Measurements from ENCODE around the gene OR10C1. TPM values are rescaled to one million over a fixed set of nuclear protein-coding genes. Genes with fewer than 3 reads are reported as not detected.
"Not testable (repeated sequence)": the region's sequence is repeated elsewhere in the genome, so short reads cannot be mapped to it uniquely, and the experiment has no call there.

Gene OR10C1
- total and polyA plus RNA-seq, 4 donors = not detected

DNA sequence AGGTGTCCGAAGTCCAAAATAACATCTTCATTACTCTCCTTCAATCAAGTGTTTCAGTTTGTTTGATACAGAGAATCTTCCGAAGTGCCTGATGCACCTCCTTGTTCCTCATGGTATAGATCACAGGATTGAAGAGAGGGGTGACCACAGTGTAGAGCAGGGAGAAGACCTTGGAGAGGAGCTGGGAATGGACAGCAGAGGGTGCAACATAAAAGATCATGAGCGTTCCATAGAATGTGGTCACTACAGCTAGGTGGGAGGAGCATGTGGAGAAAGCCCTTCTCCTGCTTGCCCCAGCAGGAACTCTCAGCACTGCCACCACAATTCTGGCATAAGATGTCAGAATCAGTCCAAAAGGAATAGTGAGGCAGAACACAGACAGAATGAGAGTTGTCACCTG, 12.5 kb upstream of the OR10C1 start:
- H3K4me1 ChIP-seq (ENCODE audit: control insufficient read depth in 1 of 2, insufficient read depth in 2 of 2, low read length in 2 of 2) = no peaks in the 10 kb centered on the region
- H3K36me3 ChIP-seq (ENCODE audit: control insufficient read depth in 1 of 2, insufficient read depth in 2 of 2, low read length in 1 of 2) = no peaks in the 10 kb centered on the region
- H3K27ac ChIP-seq (ENCODE audit: low read depth in 1 of 2, low read length in 2 of 2) = no peak overlapping the region
- no peaks in the 10 kb centered on the region for H3K9me3 ChIP-seq (ENCODE audit: control insufficient read depth, low read length)
- H3K27me3 ChIP-seq (ENCODE audit: control insufficient read depth in 1 of 2, insufficient read depth in 2 of 2, low read length in 1 of 2) = no peaks in the 10 kb centered on the region
- ATAC-seq (ENCODE audit: low FRiP score) (no peak), DNase-seq (no peak)
- WGBS, 2 donors = 85 to 89% methylated on average over 3 of the region's 3 CpGs
- intact Hi-C loops (cut with DNase I) = no loop called here
- no peak overlapping the region for H3K4me3 ChIP-seq (ENCODE audit: low read length in 2 of 2)

DNA sequence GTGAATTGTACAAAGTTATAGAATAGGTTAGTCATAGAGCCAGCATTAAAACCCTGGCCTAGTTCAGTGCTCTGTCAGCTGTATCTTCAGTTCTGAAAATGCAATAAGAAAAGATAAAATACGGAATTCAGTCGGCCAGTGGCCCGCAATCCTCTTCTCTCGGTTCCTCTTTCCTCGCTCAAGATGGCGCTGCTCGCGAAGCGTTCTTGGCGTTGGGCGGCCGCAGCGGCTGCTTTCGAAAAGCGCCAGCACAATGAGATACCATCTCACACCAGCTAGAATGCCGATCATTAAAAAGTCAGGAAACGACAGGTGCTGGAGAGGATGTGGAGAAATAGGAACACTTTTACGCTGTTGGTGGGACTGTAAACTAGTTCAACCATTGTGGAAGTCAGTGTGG, 2.4 kb upstream of the OR10C1 start:
- H3K4me3 ChIP-seq (ENCODE audit: low read length in 2 of 2); H3K27me3 ChIP-seq (ENCODE audit: control insufficient read depth in 1 of 2, insufficient read depth in 2 of 2, low read length in 1 of 2); intact Hi-C loops (cut with DNase I); H3K9me3 ChIP-seq (ENCODE audit: control insufficient read depth, low read length); DNase-seq; H3K36me3 ChIP-seq (ENCODE audit: control insufficient read depth in 1 of 2, insufficient read depth in 2 of 2, low read length in 1 of 2); ATAC-seq (ENCODE audit: low FRiP score); H3K4me1 ChIP-seq (ENCODE audit: control insufficient read depth in 1 of 2, insufficient read depth in 2 of 2, low read length in 2 of 2); H3K27ac ChIP-seq (ENCODE audit: low read depth in 1 of 2, low read length in 2 of 2): not testable (repeated sequence)
- 68 to 79% methylated on average over 18 of the region's 18 CpGs for WGBS, 2 donors

DNA sequence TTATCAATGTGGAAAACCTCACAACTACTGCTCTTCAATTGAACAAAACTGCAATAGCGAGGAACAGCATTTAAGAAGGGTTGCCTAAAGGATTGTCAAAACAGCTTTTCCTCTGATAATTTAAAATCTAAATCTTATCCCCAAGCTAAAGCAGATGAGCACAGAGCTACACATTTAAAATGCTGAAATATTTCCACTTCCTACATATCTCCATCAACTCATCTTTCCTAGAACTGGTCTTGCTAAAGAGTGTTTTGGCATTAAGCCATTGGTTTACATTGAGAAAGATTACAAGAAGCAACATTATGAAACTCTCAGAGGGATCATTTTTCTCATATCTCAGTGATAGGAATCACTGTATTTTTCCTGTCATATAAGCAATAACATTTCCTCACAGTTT, 3.6 kb downstream of the OR10C1 start:
- no peak overlapping the region for H3K27ac ChIP-seq (ENCODE audit: low read depth in 1 of 2, low read length in 2 of 2)
- no peaks in the 10 kb centered on the region for H3K27me3 ChIP-seq (ENCODE audit: control insufficient read depth in 1 of 2, insufficient read depth in 2 of 2, low read length in 1 of 2)
- intact Hi-C loops (cut with DNase I) = no loop called here
- H3K36me3 ChIP-seq (ENCODE audit: control insufficient read depth in 1 of 2, insufficient read depth in 2 of 2, low read length in 1 of 2) = no peaks in the 10 kb centered on the region
- H3K9me3 ChIP-seq (ENCODE audit: control insufficient read depth, low read length) = no peaks in the 10 kb centered on the region
- no peak for DNase-seq
- ATAC-seq (ENCODE audit: low FRiP score) = no peak
- no peaks in the 10 kb centered on the region for H3K4me1 ChIP-seq (ENCODE audit: control insufficient read depth in 1 of 2, insufficient read depth in 2 of 2, low read length in 2 of 2)
- H3K4me3 ChIP-seq (ENCODE audit: low read length in 2 of 2) = no peak overlapping the region
- 82 to 88% methylated on average over 1 of the region's 1 CpG for WGBS, 2 donors

DNA sequence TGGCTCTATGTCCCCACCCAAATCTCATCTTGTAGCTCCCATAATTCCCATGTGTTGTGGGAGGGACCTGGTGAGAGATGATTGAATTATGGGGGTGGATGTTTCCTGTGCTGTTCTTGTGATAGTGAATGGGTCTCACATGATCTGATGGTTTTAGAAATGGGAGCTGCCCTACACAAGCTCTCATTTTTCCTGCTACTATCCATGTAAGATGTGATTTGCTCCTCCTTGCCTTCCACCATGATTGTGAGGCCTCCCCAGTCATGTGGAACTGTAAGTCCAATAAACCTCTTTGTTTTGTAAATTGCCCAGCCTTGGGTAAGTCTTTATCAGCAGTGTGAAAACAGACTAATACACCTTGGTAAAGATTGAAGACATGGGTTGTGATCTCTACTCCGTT, 4.9 kb downstream of the OR10C1 start:
- H3K4me1 ChIP-seq (ENCODE audit: control insufficient read depth in 1 of 2, insufficient read depth in 2 of 2, low read length in 2 of 2); H3K27ac ChIP-seq (ENCODE audit: low read depth in 1 of 2, low read length in 2 of 2); H3K36me3 ChIP-seq (ENCODE audit: control insufficient read depth in 1 of 2, insufficient read depth in 2 of 2, low read length in 1 of 2); H3K9me3 ChIP-seq (ENCODE audit: control insufficient read depth, low read length); H3K4me3 ChIP-seq (ENCODE audit: low read length in 2 of 2); intact Hi-C loops (cut with DNase I); DNase-seq; H3K27me3 ChIP-seq (ENCODE audit: control insufficient read depth in 1 of 2, insufficient read depth in 2 of 2, low read length in 1 of 2); ATAC-seq (ENCODE audit: low FRiP score): not testable (repeated sequence)
- WGBS, 2 donors = 75 to 87% methylated on average over 1 of the region's 1 CpG

DNA sequence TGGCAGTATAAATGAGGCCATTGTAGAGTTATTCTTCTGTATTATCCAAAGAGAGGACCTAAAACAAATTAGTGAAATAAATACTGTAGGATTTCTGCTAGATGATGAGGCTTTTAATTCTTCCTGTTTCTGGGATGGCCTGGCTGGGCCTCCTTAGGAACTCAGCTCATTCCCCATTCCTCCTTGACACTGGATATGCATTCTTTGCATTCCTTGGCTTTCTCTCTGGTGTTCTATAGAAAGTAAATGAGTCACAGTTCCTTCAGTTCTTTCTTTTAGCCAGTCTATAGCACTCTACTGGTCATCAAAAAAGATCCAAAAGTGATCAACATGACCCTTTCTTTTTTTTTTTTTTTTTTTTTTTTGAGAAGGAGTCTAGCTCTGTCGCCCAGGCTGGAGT, 8.6 kb downstream of the OR10C1 start:
- no peak for ATAC-seq (ENCODE audit: low FRiP score)
- H3K36me3 ChIP-seq (ENCODE audit: control insufficient read depth in 1 of 2, insufficient read depth in 2 of 2, low read length in 1 of 2) = no peaks in the 10 kb centered on the region
- WGBS, 2 donors = 79 to 86% methylated on average over 1 of the region's 1 CpG
- no peak for DNase-seq
- H3K4me1 ChIP-seq (ENCODE audit: control insufficient read depth in 1 of 2, insufficient read depth in 2 of 2, low read length in 2 of 2) = no peaks in the 10 kb centered on the region
- no peaks in the 10 kb centered on the region for H3K27me3 ChIP-seq (ENCODE audit: control insufficient read depth in 1 of 2, insufficient read depth in 2 of 2, low read length in 1 of 2)
- peaks cover 1% of the 10 kb centered on the region for H3K9me3 ChIP-seq (ENCODE audit: control insufficient read depth, low read length)
- no peak overlapping the region for H3K27ac ChIP-seq (ENCODE audit: low read depth in 1 of 2, low read length in 2 of 2)
- intact Hi-C loops (cut with DNase I) = no loop called here
- no peak overlapping the region for H3K4me3 ChIP-seq (ENCODE audit: low read length in 2 of 2)

DNA sequence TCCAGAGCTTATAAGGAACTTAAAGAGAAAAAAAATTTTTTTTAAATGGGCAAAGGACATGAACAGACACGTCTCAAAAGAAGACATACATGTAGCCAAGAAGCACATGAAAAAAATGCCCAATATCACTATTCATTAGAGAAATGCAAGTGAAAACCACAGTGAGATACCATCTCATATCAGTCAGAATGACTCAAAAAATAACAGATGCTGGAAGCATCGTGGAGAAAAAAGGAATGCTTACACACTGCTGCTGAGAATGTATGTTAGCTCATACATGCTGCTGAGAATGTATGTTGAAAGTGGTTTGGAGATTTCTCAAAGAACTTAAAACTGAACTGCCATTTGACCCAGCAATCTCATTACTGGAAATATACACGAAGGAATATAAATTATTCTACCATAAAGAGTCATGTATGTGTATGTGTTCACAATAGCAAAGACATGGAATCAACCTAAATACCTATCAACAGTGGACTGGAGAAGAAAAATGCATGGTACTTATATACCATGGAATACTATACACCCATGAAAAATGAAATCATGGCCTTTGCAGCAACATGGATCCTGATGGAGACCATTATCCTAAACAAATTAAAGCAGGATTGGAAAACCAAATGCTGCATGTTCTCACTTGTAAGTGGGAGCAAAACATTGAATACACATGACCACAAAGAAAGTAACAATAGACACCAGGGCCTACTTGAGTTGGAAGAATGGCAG, 12.5 kb downstream of the OR10C1 start:
- H3K36me3 ChIP-seq (ENCODE audit: control insufficient read depth in 1 of 2, insufficient read depth in 2 of 2, low read length in 1 of 2) = no peaks in the 10 kb centered on the region
- WGBS, 2 donors = 58% methylated on average over 3 of the region's 3 CpGs
- intact Hi-C loops (cut with DNase I) = no loop called here
- no peaks in the 10 kb centered on the region for H3K27me3 ChIP-seq (ENCODE audit: control insufficient read depth in 1 of 2, insufficient read depth in 2 of 2, low read length in 1 of 2)
- H3K9me3 ChIP-seq (ENCODE audit: control insufficient read depth, low read length) = peaks cover 1% of the 10 kb centered on the region
- no peak for ATAC-seq (ENCODE audit: low FRiP score)
- no peak overlapping the region for H3K4me3 ChIP-seq (ENCODE audit: low read length in 2 of 2)
- no peaks in the 10 kb centered on the region for H3K4me1 ChIP-seq (ENCODE audit: control insufficient read depth in 1 of 2, insufficient read depth in 2 of 2, low read length in 2 of 2)
- DNase-seq = no peak
- H3K27ac ChIP-seq (ENCODE audit: low read depth in 1 of 2, low read length in 2 of 2) = no peak overlapping the region

DNA sequence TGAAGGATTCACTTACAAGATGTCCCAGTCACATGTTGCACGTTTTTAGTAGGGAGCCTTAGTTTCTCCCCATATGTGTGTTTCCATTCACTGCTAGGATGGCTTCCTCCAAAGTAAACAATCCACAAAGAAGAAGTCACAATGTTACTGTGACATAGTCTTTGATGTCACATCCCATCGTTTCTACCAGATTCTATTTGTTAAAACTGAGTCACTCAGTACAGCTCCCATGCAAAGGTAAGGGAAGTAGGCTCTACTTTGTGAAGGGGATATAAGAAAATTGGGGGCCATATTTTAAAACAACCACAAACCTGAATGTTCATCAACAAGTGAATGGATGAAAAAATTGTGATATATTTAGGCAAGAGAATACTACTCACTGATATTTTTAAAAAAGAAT, 17.9 kb downstream of the OR10C1 start, which contains the start of the genes OR11A1 and OR2H1:
Gene OR11A1 (minus strand): TSS at position 101 of the 400 bp plus-strand sequence. CDS start 29,430 bp downstream, outside the sequence.
Gene OR2H1 (plus strand): TSS at position 185 of the 400 bp plus-strand sequence. CDS start 4,615 bp downstream, outside the sequence.
- no peak within 1 kb of the TSS for H3K4me3 ChIP-seq (ENCODE audit: low read length in 2 of 2)
- no peaks in the 10 kb centered on the region for H3K27me3 ChIP-seq (ENCODE audit: control insufficient read depth in 1 of 2, insufficient read depth in 2 of 2, low read length in 1 of 2)
- WGBS, 2 donors = 55 to 68% methylated on average over 2 of the region's 2 CpGs
- DNase-seq (no peak), ATAC-seq (ENCODE audit: low FRiP score) (no peak)
- intact Hi-C loops (cut with DNase I) = no loop called here
- no peaks in the 10 kb centered on the region for H3K9me3 ChIP-seq (ENCODE audit: control insufficient read depth, low read length)
- no peaks in the 10 kb centered on the region for H3K4me1 ChIP-seq (ENCODE audit: control insufficient read depth in 1 of 2, insufficient read depth in 2 of 2, low read length in 2 of 2)
- H3K36me3 ChIP-seq (ENCODE audit: control insufficient read depth in 1 of 2, insufficient read depth in 2 of 2, low read length in 1 of 2) = no peaks in the 10 kb centered on the region
- H3K27ac ChIP-seq (ENCODE audit: low read depth in 1 of 2, low read length in 2 of 2) = no peak within 1 kb of the TSS

DNA sequence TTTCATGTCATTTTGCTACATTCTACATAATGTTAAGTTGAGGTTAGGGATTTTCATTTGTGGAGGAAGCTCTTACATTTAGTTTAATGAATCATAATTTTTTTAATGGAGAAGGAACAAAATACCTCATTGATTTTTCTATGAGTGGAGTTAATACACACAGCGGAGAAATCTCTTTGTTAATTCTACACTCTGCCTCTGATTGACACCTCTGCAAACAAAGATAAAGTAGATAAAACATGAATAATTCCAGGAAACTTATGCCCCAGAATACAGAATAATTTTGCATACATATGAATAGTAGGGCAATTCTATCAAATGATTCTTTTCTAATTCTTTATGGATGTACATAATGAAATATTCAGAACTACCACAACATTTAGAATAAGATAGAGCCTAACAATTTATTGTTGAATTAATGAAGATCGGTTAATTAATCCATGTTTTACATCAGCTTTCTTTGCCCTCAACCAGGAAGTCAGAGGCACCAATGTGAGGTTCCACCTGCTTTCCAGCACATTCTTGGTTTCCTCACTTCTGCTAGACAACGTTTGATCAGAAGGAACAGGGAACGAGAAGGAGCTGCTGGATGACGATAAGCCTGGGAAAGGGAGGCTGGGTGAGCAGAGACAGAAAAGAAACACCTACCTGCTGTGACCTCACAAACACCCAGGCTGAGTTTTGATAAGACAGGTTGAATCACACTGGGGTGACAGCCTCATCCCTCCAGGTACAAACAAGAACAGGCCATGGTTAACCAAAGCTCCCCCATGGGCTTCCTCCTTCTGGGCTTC, 22.1 kb downstream of the OR10C1 start:
- 73 to 94% methylated on average over 5 of the region's 5 CpGs for WGBS, 2 donors
- no peaks in the 10 kb centered on the region for H3K4me1 ChIP-seq (ENCODE audit: control insufficient read depth in 1 of 2, insufficient read depth in 2 of 2, low read length in 2 of 2)

DNA sequence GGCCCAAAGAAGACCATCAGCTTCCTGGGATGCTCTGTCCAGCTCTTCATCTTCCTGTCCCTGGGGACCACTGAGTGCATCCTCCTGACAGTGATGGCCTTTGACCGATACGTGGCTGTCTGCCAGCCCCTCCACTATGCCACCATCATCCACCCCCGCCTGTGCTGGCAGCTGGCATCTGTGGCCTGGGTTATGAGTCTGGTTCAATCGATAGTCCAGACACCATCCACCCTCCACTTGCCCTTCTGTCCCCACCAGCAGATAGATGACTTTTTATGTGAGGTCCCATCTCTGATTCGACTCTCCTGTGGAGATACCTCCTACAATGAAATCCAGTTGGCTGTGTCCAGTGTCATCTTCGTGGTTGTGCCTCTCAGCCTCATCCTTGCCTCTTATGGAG, 22.9 kb downstream of the OR10C1 start:
- no peaks in the 10 kb centered on the region for H3K36me3 ChIP-seq (ENCODE audit: control insufficient read depth in 1 of 2, insufficient read depth in 2 of 2, low read length in 1 of 2)
- intact Hi-C loops (cut with DNase I) = no loop called here
- no peak overlapping the region for H3K4me3 ChIP-seq (ENCODE audit: low read length in 2 of 2)
- no peak for DNase-seq
- no peak for ATAC-seq (ENCODE audit: low FRiP score)
- no peaks in the 10 kb centered on the region for H3K9me3 ChIP-seq (ENCODE audit: control insufficient read depth, low read length)
- H3K27me3 ChIP-seq (ENCODE audit: control insufficient read depth in 1 of 2, insufficient read depth in 2 of 2, low read length in 1 of 2) = peaks cover 0 to 2% of the 10 kb centered on the region in 2 donors
- H3K4me1 ChIP-seq (ENCODE audit: control insufficient read depth in 1 of 2, insufficient read depth in 2 of 2, low read length in 2 of 2) = no peaks in the 10 kb centered on the region
- WGBS, 2 donors = 78 to 81% methylated on average over 6 of the region's 6 CpGs
- H3K27ac ChIP-seq (ENCODE audit: low read depth in 1 of 2, low read length in 2 of 2) = no peak overlapping the region

More for the DNA sequence above, 22.1 kb downstream of the OR10C1 start:
- peaks cover 0 to 2% of the 10 kb centered on the region in 2 donors for H3K27me3 ChIP-seq (ENCODE audit: control insufficient read depth in 1 of 2, insufficient read depth in 2 of 2, low read length in 1 of 2)
- DNase-seq (no peak), ATAC-seq (ENCODE audit: low FRiP score) (no peak)
- no peaks in the 10 kb centered on the region for H3K36me3 ChIP-seq (ENCODE audit: control insufficient read depth in 1 of 2, insufficient read depth in 2 of 2, low read length in 1 of 2)
- intact Hi-C loops (cut with DNase I) = no loop called here
- no peak overlapping the region for H3K27ac ChIP-seq (ENCODE audit: low read depth in 1 of 2, low read length in 2 of 2)
- H3K4me3 ChIP-seq (ENCODE audit: low read length in 2 of 2) = no peak overlapping the region
- no peaks in the 10 kb centered on the region for H3K9me3 ChIP-seq (ENCODE audit: control insufficient read depth, low read length)

Measured in aorta (tissue), 5 donors.